Calu3 (cell line): ENCODE measurements around the gene SH3BP2. TPM values are rescaled to one million over a fixed set of nuclear protein-coding genes. Genes with fewer than 3 reads are reported as not detected.

ENCODE experiments used
- BruUV-seq: library from RNA; stranded (reverse); fragments of 400-500 nt; replicated peaks from 2 replicates; lab custom pipeline; 2021; lab: Mats Ljungman, UMichigan
- CTCF ChIA-PET: fragments of 300-600 bp; sonication (Branson Sonifier 250); formaldehyde crosslinking; loops from one replicate; lab custom pipeline; 2022; ENCODE audit warnings: antibody characterized with exemption; lab: Charles Lee
- DNase-seq: peaks from one replicate; pipeline ENCODE4 v3.0.0; 2022
- H3K27ac Mint-ChIP-seq: one replicate; pipeline ENCODE4 v1.8.0; 2022; ENCODE audit warnings: mixed read lengths; ENCODE audit not compliant: unreplicated experiment
- H3K27me3 Mint-ChIP-seq: one replicate; pipeline ENCODE4 v1.8.0; 2022; ENCODE audit warnings: mixed read lengths; ENCODE audit not compliant: unreplicated experiment
- H3K36me3 Mint-ChIP-seq: one replicate; pipeline ENCODE4 v1.8.0; 2022; ENCODE audit warnings: mild to moderate bottlenecking, moderate library complexity, mixed read lengths; ENCODE audit not compliant: insufficient read depth, unreplicated experiment
- H3K4me1 Mint-ChIP-seq: one replicate; pipeline ENCODE4 v1.8.0; 2022; ENCODE audit warnings: mild to moderate bottlenecking, low read depth, mixed read lengths; ENCODE audit not compliant: unreplicated experiment
- H3K4me3 Mint-ChIP-seq: one replicate; pipeline ENCODE4 v1.8.0; 2022; ENCODE audit warnings: mild to moderate bottlenecking, low read depth, moderate library complexity, mixed read lengths; ENCODE audit not compliant: unreplicated experiment
- H3K9me3 Mint-ChIP-seq: one replicate; pipeline ENCODE4 v1.8.0; 2022; ENCODE audit warnings: low read depth, mixed read lengths; ENCODE audit not compliant: unreplicated experiment
- intact Hi-C: fragments of 100-400 bp; cut with micrococcal nuclease; formaldehyde crosslinking; loops from one replicate; pipeline ENCODE4 v1.10.0; 2022; ENCODE audit not compliant: unreplicated experiment
- total RNA-seq: library from RNA; stranded (reverse); gene quantifications from 2 replicates; pipeline ENCODE4 v1.2.3, GENCODE V29; 2022
- TF ChIP-seq, protein P1 (sequence below): fragments of 200-600 bp; IDR thresholded peaks from one replicate; pipeline ENCODE4 v1.8.0; 2022; ENCODE audit warnings: antibody characterized with exemption; ENCODE audit not compliant: unreplicated experiment

SH3BP2 gene
- total RNA-seq, 1 experiment from 2014 or later: 22.7 TPM

DNA sequence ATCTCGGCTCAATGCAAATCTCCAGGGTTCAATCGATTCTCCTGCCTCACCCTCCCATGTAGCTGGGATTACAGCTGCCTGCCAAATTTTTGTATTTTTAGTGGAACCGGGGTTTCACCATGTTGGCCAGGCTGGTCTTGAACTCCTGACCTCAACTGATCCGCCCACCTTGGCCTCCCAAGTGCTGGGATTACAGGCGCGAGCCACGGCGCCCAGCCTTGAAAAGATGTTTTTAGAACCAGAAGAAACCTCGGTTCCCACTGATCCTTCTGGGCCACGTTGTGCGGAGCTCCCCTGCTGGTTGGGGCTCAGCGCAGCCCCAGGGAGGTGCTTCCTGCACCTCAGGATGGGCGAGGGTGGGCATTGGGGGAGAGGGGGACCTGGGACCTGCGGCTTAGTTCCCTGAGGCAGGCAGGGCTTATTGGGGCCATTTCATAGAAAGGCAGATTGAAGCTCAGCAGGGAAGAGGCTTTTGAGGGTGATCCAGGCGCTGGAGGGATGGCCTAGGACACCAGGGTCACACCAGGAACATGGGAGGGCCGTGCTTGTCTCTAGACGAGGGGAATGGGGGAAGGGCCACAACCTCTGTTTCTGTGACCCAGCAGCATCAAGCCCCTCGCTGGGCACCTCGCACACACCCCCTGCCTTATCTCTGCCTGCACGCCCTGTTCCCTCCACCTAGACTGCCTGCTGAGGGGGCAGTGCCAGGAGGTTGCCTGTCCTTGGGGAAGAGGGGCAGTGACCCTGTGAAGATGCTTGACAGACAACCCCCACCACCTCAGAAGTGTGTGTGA lies 44.4 kb downstream of the SH3BP2 start:
- Mint-ChIP-seq H3K4me1 (peaks cover 1% of the 10 kb centered on the region), H3K9me3 (peaks cover 2% of the 10 kb centered on the region), H3K27ac (no peak overlapping the region), H3K4me3 (no peak overlapping the region), H3K27me3 (no peaks in the 10 kb centered on the region), H3K36me3 (peaks cover 1% of the 10 kb centered on the region)
- TF ChIP-seq, protein P1, sequence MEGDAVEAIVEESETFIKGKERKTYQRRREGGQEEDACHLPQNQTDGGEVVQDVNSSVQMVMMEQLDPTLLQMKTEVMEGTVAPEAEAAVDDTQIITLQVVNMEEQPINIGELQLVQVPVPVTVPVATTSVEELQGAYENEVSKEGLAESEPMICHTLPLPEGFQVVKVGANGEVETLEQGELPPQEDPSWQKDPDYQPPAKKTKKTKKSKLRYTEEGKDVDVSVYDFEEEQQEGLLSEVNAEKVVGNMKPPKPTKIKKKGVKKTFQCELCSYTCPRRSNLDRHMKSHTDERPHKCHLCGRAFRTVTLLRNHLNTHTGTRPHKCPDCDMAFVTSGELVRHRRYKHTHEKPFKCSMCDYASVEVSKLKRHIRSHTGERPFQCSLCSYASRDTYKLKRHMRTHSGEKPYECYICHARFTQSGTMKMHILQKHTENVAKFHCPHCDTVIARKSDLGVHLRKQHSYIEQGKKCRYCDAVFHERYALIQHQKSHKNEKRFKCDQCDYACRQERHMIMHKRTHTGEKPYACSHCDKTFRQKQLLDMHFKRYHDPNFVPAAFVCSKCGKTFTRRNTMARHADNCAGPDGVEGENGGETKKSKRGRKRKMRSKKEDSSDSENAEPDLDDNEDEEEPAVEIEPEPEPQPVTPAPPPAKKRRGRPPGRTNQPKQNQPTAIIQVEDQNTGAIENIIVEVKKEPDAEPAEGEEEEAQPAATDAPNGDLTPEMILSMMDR: no peak
- no peak for DNase-seq
- CTCF ChIA-PET: no interaction called here
- BruUV-seq: no TSS peak
- intact Hi-C loops: no loop called here

DNA sequence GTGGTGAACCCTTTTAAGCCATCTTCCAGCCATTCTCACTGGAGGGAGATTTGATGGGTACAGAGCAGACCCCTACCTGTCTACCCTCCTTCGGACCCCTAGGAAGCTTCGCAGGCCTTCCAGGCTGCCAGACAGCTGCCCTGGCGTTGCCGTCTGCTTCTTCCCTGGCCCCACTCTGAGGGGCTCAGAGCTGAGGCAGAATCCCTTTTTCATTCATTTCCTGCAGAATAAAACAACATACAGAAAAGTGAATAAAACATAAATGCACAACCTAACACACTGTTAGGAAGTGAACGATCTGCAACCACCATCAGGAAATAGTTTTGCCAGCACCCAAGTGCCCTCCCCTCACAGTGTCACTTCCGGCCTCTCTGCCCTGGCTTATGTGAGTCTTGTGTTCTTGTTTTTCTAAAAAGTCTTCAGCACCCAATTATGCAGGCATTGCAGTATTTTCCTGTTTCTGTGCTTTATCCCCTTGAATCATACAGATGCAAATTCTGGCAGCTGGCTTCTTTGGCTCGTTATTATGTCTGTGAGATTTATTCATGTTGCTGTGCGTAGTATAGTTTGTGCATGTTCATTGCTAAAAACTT lies 45.1 kb downstream of the SH3BP2 start:
- H3K27ac Mint-ChIP-seq: no peak overlapping the region
- BruUV-seq: no TSS peak
- peaks cover 2% of the 10 kb centered on the region for H3K9me3 Mint-ChIP-seq
- intact Hi-C loops: no loop called here
- peaks cover 3% of the 10 kb centered on the region for H3K36me3 Mint-ChIP-seq
- peaks cover 8% of the 10 kb centered on the region for H3K4me1 Mint-ChIP-seq
- no peaks in the 10 kb centered on the region for H3K27me3 Mint-ChIP-seq
- TF ChIP-seq, protein P1: no peak
- no peak overlapping the region for H3K4me3 Mint-ChIP-seq
- DNase-seq: no peak
- CTCF ChIA-PET: no interaction called here

DNA sequence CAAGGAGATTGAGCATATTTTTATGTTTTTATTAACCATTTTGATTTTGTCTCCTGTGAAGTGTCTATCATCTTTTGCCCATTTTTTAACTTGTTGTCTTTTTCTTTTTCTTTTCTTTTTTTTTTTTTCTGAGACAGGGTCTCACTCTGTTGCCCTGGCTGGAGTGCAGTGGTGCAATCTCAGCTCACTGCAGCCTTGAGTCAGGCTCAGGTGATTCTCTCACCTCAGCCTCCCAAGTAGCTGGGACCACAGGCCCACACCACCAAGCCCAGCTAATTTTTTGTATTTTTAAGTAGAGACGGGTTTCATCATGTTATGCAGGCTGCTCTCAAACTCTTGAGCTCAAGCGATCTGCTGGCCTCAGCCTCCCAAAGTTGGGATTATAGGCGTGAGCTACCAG lies 46.2 kb downstream of the SH3BP2 start:
- no peaks in the 10 kb centered on the region for H3K27me3 Mint-ChIP-seq
- peaks cover 13% of the 10 kb centered on the region for H3K36me3 Mint-ChIP-seq
- no peak overlapping the region for H3K27ac Mint-ChIP-seq
- no peak overlapping the region for H3K4me3 Mint-ChIP-seq
- TF ChIP-seq, protein P1: no peak
- no peak for DNase-seq
- CTCF ChIA-PET: no interaction called here
- no TSS peak for BruUV-seq
- H3K4me1 Mint-ChIP-seq: peaks cover 8% of the 10 kb centered on the region
- intact Hi-C loops: no loop called here
- H3K9me3 Mint-ChIP-seq: peaks cover 2% of the 10 kb centered on the region

DNA sequence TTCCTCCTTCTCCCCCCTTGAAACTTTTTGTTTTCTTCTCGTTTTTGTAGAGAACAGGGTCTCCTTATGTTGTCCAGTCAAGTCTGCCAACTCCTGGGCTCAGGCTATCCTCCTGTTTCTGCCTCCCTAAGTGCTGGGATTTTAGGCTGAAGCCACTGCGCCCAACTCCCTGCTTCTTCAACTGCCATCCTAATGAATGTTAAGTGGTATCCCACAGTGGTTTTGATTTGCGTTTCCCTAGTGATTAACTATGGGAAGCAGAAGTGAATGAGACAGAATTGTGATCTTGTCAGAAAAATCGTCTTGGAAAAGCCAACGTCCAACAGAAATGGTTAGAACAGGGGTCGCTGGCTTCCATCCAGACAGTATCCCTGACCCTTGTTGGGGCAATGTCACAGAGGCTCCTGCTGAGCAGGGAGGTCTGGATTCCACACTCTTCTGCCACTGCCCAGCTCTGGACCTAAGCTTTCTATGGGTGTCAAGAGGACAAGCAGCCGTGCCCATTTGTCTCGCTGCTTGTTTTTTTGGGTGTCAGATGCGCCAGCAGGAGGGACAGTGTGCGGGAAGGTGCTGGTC lies 49.9 kb downstream of the SH3BP2 start:
- TF ChIP-seq, protein P1: no peak
- CTCF ChIA-PET: no interaction called here
- no peak for DNase-seq
- intact Hi-C loops: no loop called here
- H3K36me3 Mint-ChIP-seq: peaks cover 22% of the 10 kb centered on the region
- H3K27me3 Mint-ChIP-seq: no peaks in the 10 kb centered on the region
- BruUV-seq: no TSS peak
- H3K9me3 Mint-ChIP-seq: peaks cover 2% of the 10 kb centered on the region
- peak overlapping the region; percentile 10 for H3K27ac Mint-ChIP-seq
- H3K4me1 Mint-ChIP-seq: peaks cover 31% of the 10 kb centered on the region
- H3K4me3 Mint-ChIP-seq: peak overlapping the region; percentile 87
